Neural cell (in vitro differentiated cells): ENCODE results near the gene SORCS1. TPM values are rescaled to one million over a fixed set of nuclear protein-coding genes. Genes with fewer than 3 reads are reported as not detected.

Source experiments
- H2AFZ ChIP-seq: fragments of 200-600, 300-800 bp; sonication (generic), shearing (Covaris generic); 2 replicates; pipeline ENCODE4 v1.6.0; 2014; ENCODE audit warnings: low read depth, mild to moderate bottlenecking, antibody characterized with exemption, low read length, moderate library complexity
- H3F3A ChIP-seq: fragments of 200-600 bp; shearing (Covaris generic); 2 replicates; pipeline ENCODE4 v1.6.1; 2016; ENCODE audit warnings: mild to moderate bottlenecking, moderate library complexity, mixed read lengths, antibody characterized with exemption, low read length; ENCODE audit not compliant: insufficient read depth, poor library complexity, severe bottlenecking
- H3K27ac ChIP-seq: fragments of 200-600, 300-800 bp; sonication (generic), shearing (Covaris generic); 2 replicates; pipeline ENCODE4 v1.5.1; 2014; ENCODE audit warnings: mild to moderate bottlenecking, low read length, moderate library complexity
- H3K27me3 ChIP-seq: fragments of 300-800, 200-600 bp; sonication (generic), shearing (Covaris generic); 2 replicates; pipeline ENCODE4 v1.6.0; 2014; ENCODE audit warnings: mild to moderate bottlenecking, low read depth, low read length, moderate library complexity; ENCODE audit not compliant: insufficient read depth
- H3K36me3 ChIP-seq: fragments of 300-800, 200-600 bp; sonication (generic), shearing (Covaris generic); 2 replicates; pipeline ENCODE4 v1.5.1; 2014; ENCODE audit warnings: mild to moderate bottlenecking, antibody characterized with exemption, low read length, moderate library complexity; ENCODE audit not compliant: insufficient read depth
- H3K4me2 ChIP-seq: fragments of 300-800, 200-600 bp; sonication (generic), shearing (Covaris generic); 2 replicates; pipeline ENCODE4 v1.6.0; 2014; ENCODE audit warnings: mild to moderate bottlenecking, low read length
- H3K4me3 ChIP-seq: fragments of 300-800, 200-600 bp; sonication (generic), shearing (Covaris generic); 2 replicates; pipeline ENCODE4 v1.5.1; 2014; ENCODE audit warnings: mild to moderate bottlenecking, low read length, moderate library complexity
- H3K79me2 ChIP-seq: fragments of 200-600 bp; shearing (Covaris generic); replicated peaks from 2 replicates; pipeline ENCODE4 v1.6.0; 2014; ENCODE audit warnings: mild to moderate bottlenecking, low read length, moderate library complexity; ENCODE audit not compliant: insufficient read depth
- H3K9ac ChIP-seq: fragments of 300-800, 200-600 bp; sonication (generic), shearing (Covaris generic); 2 replicates; pipeline ENCODE4 v1.6.1; 2016; ENCODE audit warnings: mild to moderate bottlenecking, low read length, mixed read lengths
- H3K9me2 ChIP-seq: fragments of 200-600 bp; shearing (Covaris generic); 2 replicates; pipeline ENCODE4 v1.6.1; 2016; ENCODE audit warnings: mild to moderate bottlenecking, low read length, mixed read lengths; ENCODE audit not compliant: insufficient read depth
- H3K9me3 ChIP-seq: fragments of 200-600, 300-800 bp; sonication (generic), shearing (Covaris generic); 2 replicates; pipeline ENCODE4 v1.6.1; 2016; ENCODE audit warnings: mild to moderate bottlenecking, mixed run types, low read length, moderate library complexity, mixed read lengths
- H4K20me1 ChIP-seq: fragments of 200-600 bp; shearing (Covaris generic); 2 replicates; pipeline ENCODE4 v1.6.1; 2016; ENCODE audit warnings: mild to moderate bottlenecking, mixed run types; ENCODE audit not compliant: insufficient read depth
- EP300 ChIP-seq: fragments of 450-650 bp; conservative IDR thresholded peaks from 2 replicates; pipeline ENCODE4 v1.6.1; 2014; ENCODE audit warnings: antibody characterized with exemption, mild to moderate bottlenecking, moderate library complexity; ENCODE audit not compliant: poor library complexity, severe bottlenecking
- EZH2 ChIP-seq: fragments of 200-600, 300-800 bp; shearing (Covaris generic), sonication (generic); IDR thresholded peaks from 2 replicates; pipeline ENCODE4 v1.6.1; 2014; ENCODE audit warnings: antibody characterized with exemption, low read length, borderline replicate concordance, mild to moderate bottlenecking; ENCODE audit not compliant: insufficient read depth, poor library complexity, severe bottlenecking
- MXI1 ChIP-seq: fragments of 450-650 bp; conservative IDR thresholded peaks from 2 replicates; pipeline ENCODE4 v1.6.1; 2014; ENCODE audit warnings: antibody characterized with exemption, mild to moderate bottlenecking; ENCODE audit not compliant: poor library complexity, severe bottlenecking
- POLR2AphosphoS5 ChIP-seq: IDR thresholded peaks from 2 replicates; pipeline ENCODE4 v1.6.1; 2012
- RAD21 ChIP-seq: fragments of 450-650 bp; conservative IDR thresholded peaks from 2 replicates; pipeline ENCODE4 v1.6.1; 2014; ENCODE audit warnings: antibody characterized with exemption, mild to moderate bottlenecking, moderate library complexity
- SMC3 ChIP-seq: fragments of 450-650 bp; conservative IDR thresholded peaks from 2 replicates; pipeline ENCODE4 v1.6.1; 2014; ENCODE audit warnings: antibody characterized with exemption, mild to moderate bottlenecking, moderate library complexity; ENCODE audit not compliant: poor library complexity
- TAF1 ChIP-seq: IDR thresholded peaks from 2 replicates; pipeline ENCODE4 v1.6.1; 2012; ENCODE audit warnings: low read depth
- polyA plus RNA-seq: library from polyadenylated mRNA; depleted of rRNA; stranded (reverse); fragments of >200 nt; gene quantifications from 2 replicates; pipeline ENCODE4 v1.2.3, GENCODE V29; 2014
- TF ChIP-seq, protein P1 (sequence below): fragments of 450-650 bp; IDR thresholded peaks from 2 replicates; pipeline ENCODE4 v1.5.1; 2014; ENCODE audit warnings: antibody characterized with exemption, mild to moderate bottlenecking, moderate library complexity; ENCODE audit not compliant: poor library complexity, severe bottlenecking
- TF ChIP-seq, protein P2 (sequence below): IDR thresholded peaks from 2 replicates; pipeline ENCODE4 v1.6.1; 2012; ENCODE audit warnings: borderline replicate concordance

The SORCS1 gene
- polyA plus RNA-seq, 1 donor from 2014 or later, result 27.0 TPM

- no peaks in the 10 kb centered on the region for H4K20me1 ChIP-seq
- no peaks in the 10 kb centered on the region for H3K9me2 ChIP-seq
- no peaks in the 10 kb centered on the region for H3F3A ChIP-seq
- H3K27me3 ChIP-seq, result no peaks in the 10 kb centered on the region
- H3K36me3 ChIP-seq, result no peaks in the 10 kb centered on the region
- H3K9me3 ChIP-seq, result no peaks in the 10 kb centered on the region
- no peaks in the 10 kb centered on the region for H3K79me2 ChIP-seq
- H2AFZ ChIP-seq, result no peak overlapping the region
- TF ChIP-seq RAD21 (no peak), EP300 (no peak), SMC3 (no peak), TAF1 (no peak), EZH2 (no peak), POLR2AphosphoS5 (no peak), MXI1 (no peak)
- TF ChIP-seq, protein P1, sequence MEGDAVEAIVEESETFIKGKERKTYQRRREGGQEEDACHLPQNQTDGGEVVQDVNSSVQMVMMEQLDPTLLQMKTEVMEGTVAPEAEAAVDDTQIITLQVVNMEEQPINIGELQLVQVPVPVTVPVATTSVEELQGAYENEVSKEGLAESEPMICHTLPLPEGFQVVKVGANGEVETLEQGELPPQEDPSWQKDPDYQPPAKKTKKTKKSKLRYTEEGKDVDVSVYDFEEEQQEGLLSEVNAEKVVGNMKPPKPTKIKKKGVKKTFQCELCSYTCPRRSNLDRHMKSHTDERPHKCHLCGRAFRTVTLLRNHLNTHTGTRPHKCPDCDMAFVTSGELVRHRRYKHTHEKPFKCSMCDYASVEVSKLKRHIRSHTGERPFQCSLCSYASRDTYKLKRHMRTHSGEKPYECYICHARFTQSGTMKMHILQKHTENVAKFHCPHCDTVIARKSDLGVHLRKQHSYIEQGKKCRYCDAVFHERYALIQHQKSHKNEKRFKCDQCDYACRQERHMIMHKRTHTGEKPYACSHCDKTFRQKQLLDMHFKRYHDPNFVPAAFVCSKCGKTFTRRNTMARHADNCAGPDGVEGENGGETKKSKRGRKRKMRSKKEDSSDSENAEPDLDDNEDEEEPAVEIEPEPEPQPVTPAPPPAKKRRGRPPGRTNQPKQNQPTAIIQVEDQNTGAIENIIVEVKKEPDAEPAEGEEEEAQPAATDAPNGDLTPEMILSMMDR, result no peak
- TF ChIP-seq, protein P2, sequence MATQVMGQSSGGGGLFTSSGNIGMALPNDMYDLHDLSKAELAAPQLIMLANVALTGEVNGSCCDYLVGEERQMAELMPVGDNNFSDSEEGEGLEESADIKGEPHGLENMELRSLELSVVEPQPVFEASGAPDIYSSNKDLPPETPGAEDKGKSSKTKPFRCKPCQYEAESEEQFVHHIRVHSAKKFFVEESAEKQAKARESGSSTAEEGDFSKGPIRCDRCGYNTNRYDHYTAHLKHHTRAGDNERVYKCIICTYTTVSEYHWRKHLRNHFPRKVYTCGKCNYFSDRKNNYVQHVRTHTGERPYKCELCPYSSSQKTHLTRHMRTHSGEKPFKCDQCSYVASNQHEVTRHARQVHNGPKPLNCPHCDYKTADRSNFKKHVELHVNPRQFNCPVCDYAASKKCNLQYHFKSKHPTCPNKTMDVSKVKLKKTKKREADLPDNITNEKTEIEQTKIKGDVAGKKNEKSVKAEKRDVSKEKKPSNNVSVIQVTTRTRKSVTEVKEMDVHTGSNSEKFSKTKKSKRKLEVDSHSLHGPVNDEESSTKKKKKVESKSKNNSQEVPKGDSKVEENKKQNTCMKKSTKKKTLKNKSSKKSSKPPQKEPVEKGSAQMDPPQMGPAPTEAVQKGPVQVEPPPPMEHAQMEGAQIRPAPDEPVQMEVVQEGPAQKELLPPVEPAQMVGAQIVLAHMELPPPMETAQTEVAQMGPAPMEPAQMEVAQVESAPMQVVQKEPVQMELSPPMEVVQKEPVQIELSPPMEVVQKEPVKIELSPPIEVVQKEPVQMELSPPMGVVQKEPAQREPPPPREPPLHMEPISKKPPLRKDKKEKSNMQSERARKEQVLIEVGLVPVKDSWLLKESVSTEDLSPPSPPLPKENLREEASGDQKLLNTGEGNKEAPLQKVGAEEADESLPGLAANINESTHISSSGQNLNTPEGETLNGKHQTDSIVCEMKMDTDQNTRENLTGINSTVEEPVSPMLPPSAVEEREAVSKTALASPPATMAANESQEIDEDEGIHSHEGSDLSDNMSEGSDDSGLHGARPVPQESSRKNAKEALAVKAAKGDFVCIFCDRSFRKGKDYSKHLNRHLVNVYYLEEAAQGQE, result no peak
- H3K4me2 ChIP-seq, result no peak overlapping the region
- no peak overlapping the region for H3K9ac ChIP-seq
- H3K4me3 ChIP-seq, result no peak overlapping the region
- no peak overlapping the region for H3K27ac ChIP-seq
Observed at GRCh38 chr10:107213861-107214260, 49.4 kb upstream of the SORCS1 start.

DNA sequence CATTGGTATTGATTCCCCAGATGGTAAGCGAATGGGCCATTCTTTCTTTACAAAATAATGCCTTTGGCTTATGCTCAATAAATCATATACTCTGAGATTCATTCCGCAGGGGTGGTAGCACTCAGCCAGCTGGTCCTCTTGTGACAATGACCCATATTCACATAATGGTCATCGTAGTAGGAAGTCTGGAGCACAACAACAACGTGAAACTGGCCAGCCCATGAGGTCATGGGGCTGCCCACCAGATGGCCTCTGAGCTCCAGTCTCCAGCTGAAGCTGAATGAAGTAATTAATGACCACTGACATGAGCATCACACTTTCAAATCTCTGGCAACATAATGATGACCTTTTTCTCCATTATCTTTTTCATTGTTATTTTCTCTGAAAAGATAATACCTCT lies 42.3 kb upstream of the SORCS1 start:
- Histone ChIP-seq H3K36me3 (no peaks in the 10 kb centered on the region), H2AFZ (no peak overlapping the region), H3K27me3 (no peaks in the 10 kb centered on the region), H3K79me2 (no peaks in the 10 kb centered on the region), H3F3A (no peaks in the 10 kb centered on the region), H3K4me3 (no peak overlapping the region), H3K4me2 (no peak overlapping the region), H3K27ac (no peak overlapping the region), H3K9me3 (no peaks in the 10 kb centered on the region), H3K9me2 (no peaks in the 10 kb centered on the region), H3K9ac (no peak overlapping the region), H4K20me1 (no peaks in the 10 kb centered on the region)
- TF ChIP-seq MXI1 (no peak), EP300 (no peak), SMC3 (no peak), TAF1 (no peak), POLR2AphosphoS5 (no peak), EZH2 (no peak)
- TF ChIP-seq, protein P2, result no peak
